ENCODE results near the gene HS2ST1. TPM values are rescaled to one million over a fixed set of nuclear protein-coding genes. Genes with fewer than 3 reads are reported as not detected.

The HS2ST1 gene
- total and polyA plus RNA-seq, 2 donors (not counting 3 experiments of a cell fraction or from before 2014, with no cell fraction given): 5.5 to 31.2 TPM

GRCh38 chr1:86997538-86997937, 83.1 kb downstream of the HS2ST1 start:
- H3K9me3 ChIP-seq (replicated peaks; ENCODE audit: control insufficient read depth, insufficient read depth, low read length): no peaks in the 10 kb centered on the region
- no peak for DNase-seq (ENCODE audit: low read depth, low spot score)
- no peak for TF ChIP-seq JUN (IDR thresholded peaks at IDR 0.05; ENCODE audit: borderline replicate concordance, insufficient read depth, insufficient read length, low read depth)
- no peak for TF ChIP-seq MYC (IDR thresholded peaks at IDR 0.05; ENCODE audit: low read depth, low read length)
- no peak for TF ChIP-seq EZH2 (IDR thresholded peaks at IDR 0.05; ENCODE audit: borderline replicate concordance, low read depth, low read length, severe bottlenecking)
- TF ChIP-seq POLR2A (IDR thresholded peaks at IDR 0.05; ENCODE audit: low read depth, low read length): no peak
- no peak for TF ChIP-seq FOS (IDR thresholded peaks at IDR 0.05; ENCODE audit: borderline replicate concordance, insufficient read depth, low read length)
- TF ChIP-seq, protein P1, sequence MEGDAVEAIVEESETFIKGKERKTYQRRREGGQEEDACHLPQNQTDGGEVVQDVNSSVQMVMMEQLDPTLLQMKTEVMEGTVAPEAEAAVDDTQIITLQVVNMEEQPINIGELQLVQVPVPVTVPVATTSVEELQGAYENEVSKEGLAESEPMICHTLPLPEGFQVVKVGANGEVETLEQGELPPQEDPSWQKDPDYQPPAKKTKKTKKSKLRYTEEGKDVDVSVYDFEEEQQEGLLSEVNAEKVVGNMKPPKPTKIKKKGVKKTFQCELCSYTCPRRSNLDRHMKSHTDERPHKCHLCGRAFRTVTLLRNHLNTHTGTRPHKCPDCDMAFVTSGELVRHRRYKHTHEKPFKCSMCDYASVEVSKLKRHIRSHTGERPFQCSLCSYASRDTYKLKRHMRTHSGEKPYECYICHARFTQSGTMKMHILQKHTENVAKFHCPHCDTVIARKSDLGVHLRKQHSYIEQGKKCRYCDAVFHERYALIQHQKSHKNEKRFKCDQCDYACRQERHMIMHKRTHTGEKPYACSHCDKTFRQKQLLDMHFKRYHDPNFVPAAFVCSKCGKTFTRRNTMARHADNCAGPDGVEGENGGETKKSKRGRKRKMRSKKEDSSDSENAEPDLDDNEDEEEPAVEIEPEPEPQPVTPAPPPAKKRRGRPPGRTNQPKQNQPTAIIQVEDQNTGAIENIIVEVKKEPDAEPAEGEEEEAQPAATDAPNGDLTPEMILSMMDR (IDR thresholded peaks at IDR 0.05; ENCODE audit: extremely low read depth in 1 of 2, insufficient read depth in 1 of 2, low read depth in 1 of 2, low read length in 2 of 2): no peak
- TF ChIP-seq GATA2 (IDR thresholded peaks at IDR 0.05; ENCODE audit: insufficient read depth, insufficient read length, low read depth, low read length): no peak
- TF ChIP-seq POLR2AphosphoS5 (IDR thresholded peaks at IDR 0.05; ENCODE audit: insufficient read depth, low read depth, low read length): no peak
- H3K4me3 ChIP-seq (replicated peaks in 1 of 3; ENCODE audit: insufficient read depth in 1 of 3, low read depth in 1 of 3, low read length in 3 of 3): no peak overlapping the region
- POLR2A ChIA-PET: no interaction called here
- intact Hi-C loops (cut with micrococcal nuclease): no loop called here
- dilution Hi-C loops (cut with MboI; ENCODE audit: extremely low pct_ligation_motif_present, low sequenced_read_pairs): no loop called here
- no peaks in the 10 kb centered on the region for H3K27me3 ChIP-seq (ENCODE audit: control insufficient read depth in 2 of 2, insufficient read depth in 2 of 2, low read length in 2 of 2)
- H3K4me1 ChIP-seq (ENCODE audit: control insufficient read depth, extremely low read depth, insufficient read depth, low read length): peaks cover 7% of the 10 kb centered on the region
- CTCF ChIA-PET: interaction anchor here (0.9 to 2.6 kb wide), 3 partner anchors 21 to 67 kb away, joined by 3 to 10 read pairs (median 4); no protein-coding TSS in a partner anchor
- no peaks in the 10 kb centered on the region for H4K20me1 ChIP-seq (replicated peaks; ENCODE audit: control insufficient read depth, extremely low read depth, insufficient read depth, low read length)
- H3K9me1 ChIP-seq (replicated peaks; ENCODE audit: control insufficient read depth, extremely low read depth, insufficient read depth, low read length): no peaks in the 10 kb centered on the region
- no peak overlapping the region for H3K9ac ChIP-seq (replicated peaks; ENCODE audit: extremely low read depth, insufficient read depth, low read length)
- no peaks in the 10 kb centered on the region for H3K79me2 ChIP-seq (ENCODE audit: control insufficient read depth, insufficient read depth, low read length)
- H3K36me3 ChIP-seq (ENCODE audit: control insufficient read depth in 2 of 2, extremely low read depth in 1 of 2, insufficient read depth in 2 of 2, low read length in 2 of 2): no peaks in the 10 kb centered on the region
- H3K4me2 ChIP-seq (ENCODE audit: insufficient read depth, low read length): no peak overlapping the region
- H2AFZ ChIP-seq (ENCODE audit: low read depth, low read length): no peak overlapping the region
- H3K27ac ChIP-seq (ENCODE audit: insufficient read depth, low read depth, low read length): no peak overlapping the region
- no peak for FAIRE-seq
- BruUV-seq (replicated peaks): no TSS peak
